ENCODE measurements around the gene KCTD12. TPM values are rescaled to one million over a fixed set of nuclear protein-coding genes. Genes with fewer than 3 reads are reported as not detected.

KCTD12 gene
- total and polyA plus RNA-seq, 12 donors = 12.5 to 80.8 (median 44.9) TPM

DNA sequence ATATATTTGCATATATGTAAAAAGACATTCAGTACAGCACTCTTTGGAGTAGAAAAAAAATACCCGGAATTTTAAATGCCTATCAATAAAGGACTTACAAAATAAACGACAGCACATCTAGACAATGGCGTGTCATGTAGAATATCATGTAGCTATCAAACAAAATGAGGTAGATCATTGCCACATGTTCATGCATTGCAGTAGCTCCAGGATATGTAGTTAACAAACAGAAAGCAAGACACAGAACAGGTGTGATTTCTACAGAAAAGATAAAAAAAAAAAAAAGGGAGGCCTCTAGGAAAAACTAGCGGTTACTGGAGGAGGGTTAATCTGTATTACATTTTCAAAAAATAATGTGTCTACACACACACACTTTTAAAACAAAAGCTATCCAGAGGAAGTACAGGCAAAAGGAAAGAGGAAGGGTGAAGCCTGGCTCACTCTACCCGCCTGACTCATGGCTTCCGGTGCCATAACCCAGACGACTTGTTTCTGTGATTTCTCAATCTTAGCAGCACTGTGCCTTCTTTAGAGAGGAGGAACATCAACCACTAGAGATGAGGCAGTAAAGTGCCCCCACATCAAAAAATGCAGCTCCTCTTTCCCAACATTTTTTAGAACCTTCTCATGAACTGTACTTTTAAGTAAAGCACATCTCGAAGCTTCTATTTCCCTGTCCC, 6.9 kb downstream of the KCTD12 start:
- TF ChIP-seq POLR2A (IDR thresholded peaks at IDR 0.05) = no peak
- TF ChIP-seq CTCF (IDR thresholded peaks at IDR 0.05) = no peak
- Histone ChIP-seq H3K27me3 (no peaks in the 10 kb centered on the region), H3K9me3 (replicated peaks in 1 of 3) (no peaks in the 10 kb centered on the region), H3K4me1 (replicated peaks in 1 of 2) (peaks cover 0 to 26% of the 10 kb centered on the region in 2 donors), H3K27ac (peak overlapping the region in 3 of 5 donors; percentile 9 to 81 (median 54)), H3K4me3 (peak overlapping the region in 1 of 4 donors; percentile 15), H3K36me3 (replicated peaks in 1 of 2) (no peaks in the 10 kb centered on the region)
- peak; percentile 40 to 86 (median 68) for DNase-seq
- WGBS, 4 donors = 47 to 58% (median 50%) methylated on average over 8 of the region's 8 CpGs
- intact Hi-C loops (cut with DNase I) = no loop called here

DNA sequence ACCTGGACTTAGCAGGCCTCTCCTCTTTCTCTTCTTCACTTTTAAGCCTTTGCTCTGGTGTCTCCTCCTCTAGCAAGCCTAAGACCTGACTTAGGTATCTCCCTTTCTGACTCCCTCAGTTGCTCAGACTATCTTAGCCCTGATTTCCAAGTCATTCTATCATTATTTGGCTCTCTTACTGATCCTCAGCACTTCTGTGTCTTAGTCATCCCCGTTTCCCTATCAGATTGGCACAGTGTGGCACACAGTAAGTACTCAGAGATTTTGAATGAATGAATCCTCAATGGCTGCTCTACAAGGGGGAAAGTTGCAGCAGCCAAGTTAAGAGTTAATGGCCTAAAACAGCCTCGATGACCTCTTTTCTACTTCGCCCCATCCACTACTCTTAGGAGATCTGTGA, 8.2 kb downstream of the KCTD12 start:
- no peak overlapping the region for H3K27ac ChIP-seq
- no peaks in the 10 kb centered on the region for H3K36me3 ChIP-seq (replicated peaks in 1 of 2)
- WGBS, 4 donors = 86 to 91% (median 88%) methylated on average over 3 of the region's 3 CpGs
- H3K4me3 ChIP-seq = no peak overlapping the region
- no peak for DNase-seq
- TF ChIP-seq CTCF (IDR thresholded peaks at IDR 0.05) (no peak), POLR2A (IDR thresholded peaks at IDR 0.05) (no peak)
- intact Hi-C loops (cut with DNase I) = no loop called here
- H3K4me1 ChIP-seq (replicated peaks in 1 of 2) = peaks cover 0 to 21% of the 10 kb centered on the region in 2 donors
- no peaks in the 10 kb centered on the region for H3K27me3 ChIP-seq
- H3K9me3 ChIP-seq (replicated peaks in 1 of 3) = no peaks in the 10 kb centered on the region

DNA sequence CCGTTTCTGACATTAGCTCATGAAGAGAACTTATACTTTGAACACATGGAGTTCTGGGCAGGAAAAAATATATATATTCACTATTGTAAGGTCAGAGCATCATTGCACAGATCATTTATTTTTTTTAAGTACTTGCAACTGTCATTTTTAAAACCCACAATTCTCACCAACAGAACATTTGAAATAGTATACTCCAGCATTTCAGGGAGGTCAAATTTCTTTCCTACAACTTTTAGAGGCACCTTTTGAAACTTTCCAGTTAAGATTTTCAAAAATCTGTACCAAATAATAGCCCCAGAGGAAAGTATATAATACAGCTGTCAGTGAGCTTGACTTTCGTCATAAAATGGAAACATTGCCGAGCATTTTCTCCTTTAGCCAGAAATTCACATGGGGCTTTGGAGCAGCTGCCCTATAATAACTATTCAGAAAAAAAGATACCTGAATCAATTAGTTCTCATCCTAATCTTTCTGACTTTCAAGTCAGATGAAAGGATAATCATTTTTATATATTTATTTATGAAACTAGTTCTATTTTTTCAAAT, 10.9 kb downstream of the KCTD12 start:
- no peak for TF ChIP-seq POLR2A (IDR thresholded peaks at IDR 0.05)
- no peak for TF ChIP-seq CTCF (IDR thresholded peaks at IDR 0.05)
- 78 to 87% (median 81%) methylated on average over 3 of the region's 3 CpGs for WGBS, 4 donors
- Histone ChIP-seq H3K9me3 (replicated peaks in 1 of 3) (no peaks in the 10 kb centered on the region), H3K27ac (no peak overlapping the region), H3K27me3 (no peaks in the 10 kb centered on the region), H3K4me3 (no peak overlapping the region), H3K36me3 (replicated peaks in 1 of 2) (no peaks in the 10 kb centered on the region), H3K4me1 (replicated peaks in 1 of 2) (peaks cover 0 to 11% of the 10 kb centered on the region in 2 donors)
- no peak for DNase-seq
- intact Hi-C loops (cut with DNase I) = no loop called here

GRCh38 chr13:76874479-76874878, 11.7 kb downstream of the KCTD12 start:
- H3K4me1 ChIP-seq (replicated peaks in 1 of 2) = peaks cover 0 to 8% of the 10 kb centered on the region in 2 donors
- 57 to 97% (median 87%) methylated on average over 2 of the region's 2 CpGs for WGBS, 4 donors
- H3K4me3 ChIP-seq = no peak overlapping the region
- no peaks in the 10 kb centered on the region for H3K27me3 ChIP-seq
- intact Hi-C loops (cut with DNase I) = no loop called here
- H3K36me3 ChIP-seq (replicated peaks in 1 of 2) = no peaks in the 10 kb centered on the region
- H3K9me3 ChIP-seq (replicated peaks in 1 of 3) = no peaks in the 10 kb centered on the region
- TF ChIP-seq POLR2A (IDR thresholded peaks at IDR 0.05) (no peak), CTCF (IDR thresholded peaks at IDR 0.05) (no peak)
- peak overlapping the region in 1 of 5 donors; percentile 20 for H3K27ac ChIP-seq
- DNase-seq = peak in 1 of 7 donors; percentile 10
